Left hindlimb (tissue), 1 donor: ENCODE results near the gene GRK4.
"Not testable (repeated sequence)": the region's sequence is repeated elsewhere in the genome, so short reads cannot be mapped to it uniquely, and the experiment has no call there.

Source experiments
- DNase-seq: peaks from one replicate; pipeline ENCODE4 v3.0.0-alpha.2; 2018

The GRK4 gene

DNA sequence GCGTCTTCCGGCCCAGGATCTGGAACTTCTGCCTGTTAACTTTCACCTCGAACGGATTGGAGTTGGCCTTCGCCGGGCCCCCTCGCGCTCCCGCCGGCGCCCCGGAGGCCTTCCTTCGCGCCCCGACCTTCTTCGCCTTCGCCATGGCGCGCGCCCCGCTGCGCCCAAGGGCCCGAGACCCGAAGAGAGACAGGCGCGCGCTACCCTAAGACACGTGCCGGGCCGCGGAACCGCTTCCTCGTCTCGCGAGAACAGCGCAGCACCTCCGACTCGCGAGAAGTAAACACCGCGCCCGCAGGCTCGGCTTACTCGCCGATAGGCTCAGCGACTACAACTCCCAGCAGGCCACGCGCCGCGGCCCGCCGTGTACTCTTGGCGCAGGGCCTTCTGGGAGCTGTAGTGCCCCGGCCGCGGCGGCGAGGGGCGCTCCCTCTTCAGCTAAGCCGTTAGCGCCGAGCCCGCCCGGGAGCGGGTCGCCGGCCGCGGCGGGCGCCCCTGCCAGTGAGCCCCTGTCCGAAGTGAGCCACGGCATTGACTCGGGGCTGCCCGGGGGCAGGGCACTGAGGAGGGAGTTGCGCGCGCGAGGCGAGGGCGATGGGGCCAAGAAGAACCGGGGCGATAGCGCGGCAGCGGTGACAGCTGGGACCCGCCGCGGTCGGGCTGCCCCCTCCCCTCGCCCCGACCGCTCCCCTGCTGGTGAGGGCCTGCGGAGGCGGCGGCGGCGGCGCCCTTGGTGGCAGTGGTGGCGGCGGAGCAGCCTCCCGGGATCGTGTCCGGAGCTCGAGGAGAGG, at the start of gene GRK4, which contains the start of gene NOP14:
Gene GRK4 (plus strand): TSS at position 397 of the 791 bp plus-strand sequence. CDS start 500 bp downstream, outside the sequence.
Gene NOP14 (minus strand): TSS at position 232 of the 791 bp plus-strand sequence. CDS start 87 bp downstream, at position 145.
- DNase-seq = peak; percentile 98

DNA sequence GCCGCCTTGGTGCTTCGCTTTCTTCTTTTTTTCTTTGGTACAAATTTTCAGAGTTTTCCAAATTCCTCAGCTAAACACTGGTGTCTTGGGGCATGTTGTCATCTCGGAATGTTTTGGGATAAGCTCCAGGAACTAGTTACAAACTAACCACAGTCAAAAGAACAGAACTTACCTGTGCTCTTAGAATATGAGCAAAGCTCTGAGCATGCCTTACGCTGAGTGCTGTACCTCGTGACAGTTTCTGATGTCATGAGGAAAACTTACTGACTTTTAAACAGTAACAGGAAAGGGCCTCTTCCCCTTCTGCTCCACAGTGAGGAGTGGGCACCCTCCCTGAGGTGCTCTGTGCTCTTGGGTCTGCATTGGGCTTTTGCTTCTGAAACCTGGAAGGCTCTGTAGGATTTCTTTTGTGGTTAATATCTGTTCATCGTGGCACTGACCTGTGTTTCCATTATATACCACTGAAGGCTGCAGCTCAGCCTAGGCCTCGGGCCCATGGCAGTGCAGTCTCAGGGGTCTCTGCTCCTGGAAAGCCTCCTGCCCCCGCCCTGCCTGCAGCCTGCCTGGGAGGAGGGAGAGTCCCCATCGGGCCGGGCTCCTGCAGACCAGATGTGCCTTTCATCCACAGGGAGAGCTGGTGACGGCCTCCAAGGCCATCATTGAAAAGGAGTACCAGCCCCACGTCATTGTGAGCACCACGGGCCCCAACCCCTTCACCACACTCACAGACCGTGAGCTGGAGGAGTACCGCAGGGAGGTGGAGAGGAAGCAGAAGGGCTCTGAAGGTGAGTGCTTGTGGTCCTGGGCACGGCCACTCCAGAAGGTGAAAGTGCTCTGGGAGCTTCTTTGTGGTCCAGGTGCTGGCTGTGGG, 48.9 kb upstream of the GRK4 start:
- no peak for DNase-seq

- DNase-seq = no peak
Measured at GRCh38 chr4:2915789-2916188, 47.6 kb upstream of the GRK4 start.

GRCh38 chr4:2916696-2917095, 46.7 kb upstream of the GRK4 start:
- not testable (repeated sequence) for DNase-seq

GRCh38 chr4:2918300-2918699, 45.1 kb upstream of the GRK4 start:
- DNase-seq = not testable (repeated sequence)

DNA sequence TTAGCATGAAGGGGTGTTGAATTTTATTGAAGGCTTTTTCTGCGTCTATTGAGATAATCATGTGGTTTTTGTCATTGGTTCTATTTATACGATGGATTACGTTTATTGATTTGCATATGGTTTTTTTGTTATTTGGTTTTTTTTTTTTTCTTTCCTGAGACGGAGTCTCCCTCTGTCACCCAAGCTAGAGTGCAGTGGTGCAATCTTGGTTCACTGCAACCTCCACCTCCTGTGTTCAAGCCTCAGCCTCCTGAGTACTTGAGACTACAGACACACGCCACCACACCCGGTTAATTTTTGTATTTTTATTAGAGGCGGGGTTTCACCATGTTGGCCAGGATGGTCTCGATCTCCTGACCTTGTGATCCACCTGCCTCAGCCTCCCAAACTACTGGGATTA, 44.7 kb upstream of the GRK4 start:
- DNase-seq = not testable (repeated sequence)

- DNase-seq = not testable (repeated sequence)
Measured at GRCh38 chr4:2922453-2923101, 40.8 kb upstream of the GRK4 start.

DNA sequence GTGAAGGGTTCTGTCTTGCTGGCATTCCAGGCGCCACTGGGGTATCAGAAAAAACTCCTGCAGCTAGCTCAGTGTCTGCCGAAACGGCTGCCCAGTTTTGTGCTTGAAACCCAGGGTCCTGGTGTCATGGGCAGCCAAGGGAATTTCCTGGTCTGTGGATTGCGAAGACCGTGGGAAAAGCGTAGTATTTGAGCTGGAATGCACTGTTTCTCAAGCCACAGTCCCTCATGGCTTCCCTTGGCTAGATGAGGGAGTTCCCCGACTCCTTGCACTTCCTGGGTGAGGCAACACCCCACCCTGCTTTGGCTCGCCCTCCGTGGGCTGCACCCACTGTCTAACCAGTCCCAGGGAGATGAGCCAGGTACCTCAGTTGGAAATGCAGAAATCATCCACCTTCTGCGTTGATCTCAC, 40.2 kb upstream of the GRK4 start:
- no peak for DNase-seq

DNA sequence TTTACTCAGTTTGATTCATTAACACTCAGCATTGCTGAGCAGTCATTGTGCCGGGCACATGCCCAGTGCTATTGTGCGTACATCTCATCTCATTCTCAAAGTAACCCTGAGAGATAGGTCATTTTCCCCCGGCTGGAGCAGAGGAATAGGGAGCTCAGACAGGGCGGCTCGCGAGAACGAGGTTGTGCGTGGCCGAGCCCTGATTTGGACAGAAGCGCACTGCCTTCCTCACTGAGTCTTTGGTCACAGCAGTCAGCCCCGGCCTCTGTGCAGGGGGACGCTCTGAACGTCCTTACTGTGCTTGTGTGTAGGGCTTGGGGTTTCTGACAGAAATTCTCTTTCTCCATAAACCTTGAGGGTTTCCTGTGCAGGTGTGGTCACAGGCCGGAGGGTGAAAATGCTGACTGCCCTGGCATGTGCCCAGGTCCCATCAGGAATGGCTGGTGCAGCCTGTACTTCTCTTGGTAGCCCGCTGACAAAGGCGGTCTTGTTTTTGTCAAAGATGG, 39.6 kb upstream of the GRK4 start:
- no peak for DNase-seq

- no peak for DNase-seq
Measured at GRCh38 chr4:2924286-2924685, 39.1 kb upstream of the GRK4 start.

DNA sequence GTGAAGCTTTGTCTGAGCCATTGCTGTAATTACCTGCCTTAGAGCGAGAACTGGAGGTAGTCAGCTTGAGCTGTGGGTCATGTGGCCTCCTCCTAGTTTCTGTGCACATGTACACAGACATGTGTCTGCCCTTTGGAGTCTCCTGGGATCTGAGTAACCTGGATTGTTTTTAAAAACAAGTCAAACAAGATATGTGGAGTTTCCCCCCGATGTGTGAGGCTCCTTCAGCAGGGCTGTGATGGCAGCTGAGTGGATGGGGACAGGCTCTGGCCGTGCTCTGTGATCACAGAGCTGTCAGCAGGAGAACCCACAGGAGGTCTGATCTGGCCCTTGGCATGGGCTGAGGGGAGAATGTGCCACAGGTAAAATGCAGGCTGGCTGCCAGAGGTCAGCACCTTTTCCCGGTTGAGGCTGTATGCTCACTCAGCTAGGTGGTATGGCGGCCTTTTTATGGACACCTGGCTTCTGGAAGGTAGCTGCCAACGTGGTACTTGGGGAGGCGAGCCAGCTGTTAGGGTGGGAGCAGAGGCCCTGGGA, 38.5 kb upstream of the GRK4 start:
- DNase-seq = no peak

DNA sequence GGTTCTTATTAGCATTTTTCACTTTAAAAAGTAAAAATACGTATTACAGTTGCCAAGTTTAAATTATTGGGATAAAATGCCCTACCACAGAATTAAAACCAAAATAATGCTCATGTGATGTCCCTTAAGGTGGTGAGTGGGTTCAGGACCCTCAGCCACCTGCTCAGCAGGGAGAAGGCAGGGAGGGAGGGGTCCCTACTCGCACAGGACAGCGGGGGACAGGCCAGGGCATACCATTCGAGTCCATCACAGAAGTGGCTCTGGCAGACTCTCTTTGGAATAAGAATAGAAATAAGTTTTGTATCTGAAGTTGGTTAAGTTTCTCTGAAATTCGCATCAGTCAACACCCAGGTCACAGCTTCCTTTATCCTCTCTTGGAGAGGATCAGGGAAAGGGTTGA, 37.9 kb upstream of the GRK4 start:
- DNase-seq = no peak

GRCh38 chr4:2925931-2926860, 37.2 kb upstream of the GRK4 start:
- no peak for DNase-seq

- DNase-seq = no peak
Measured at GRCh38 chr4:2927016-2927695, 36.2 kb upstream of the GRK4 start.

GRCh38 chr4:2927696-2928075, 35.7 kb upstream of the GRK4 start:
- DNase-seq = no peak

- DNase-seq = no peak
Measured at GRCh38 chr4:2928242-2929176, 34.9 kb upstream of the GRK4 start.

- DNase-seq = no peak
Measured at GRCh38 chr4:2929469-2929868, 33.9 kb upstream of the GRK4 start.

- no peak for DNase-seq
Measured at GRCh38 chr4:2930135-2930757, 33.1 kb upstream of the GRK4 start.

DNA sequence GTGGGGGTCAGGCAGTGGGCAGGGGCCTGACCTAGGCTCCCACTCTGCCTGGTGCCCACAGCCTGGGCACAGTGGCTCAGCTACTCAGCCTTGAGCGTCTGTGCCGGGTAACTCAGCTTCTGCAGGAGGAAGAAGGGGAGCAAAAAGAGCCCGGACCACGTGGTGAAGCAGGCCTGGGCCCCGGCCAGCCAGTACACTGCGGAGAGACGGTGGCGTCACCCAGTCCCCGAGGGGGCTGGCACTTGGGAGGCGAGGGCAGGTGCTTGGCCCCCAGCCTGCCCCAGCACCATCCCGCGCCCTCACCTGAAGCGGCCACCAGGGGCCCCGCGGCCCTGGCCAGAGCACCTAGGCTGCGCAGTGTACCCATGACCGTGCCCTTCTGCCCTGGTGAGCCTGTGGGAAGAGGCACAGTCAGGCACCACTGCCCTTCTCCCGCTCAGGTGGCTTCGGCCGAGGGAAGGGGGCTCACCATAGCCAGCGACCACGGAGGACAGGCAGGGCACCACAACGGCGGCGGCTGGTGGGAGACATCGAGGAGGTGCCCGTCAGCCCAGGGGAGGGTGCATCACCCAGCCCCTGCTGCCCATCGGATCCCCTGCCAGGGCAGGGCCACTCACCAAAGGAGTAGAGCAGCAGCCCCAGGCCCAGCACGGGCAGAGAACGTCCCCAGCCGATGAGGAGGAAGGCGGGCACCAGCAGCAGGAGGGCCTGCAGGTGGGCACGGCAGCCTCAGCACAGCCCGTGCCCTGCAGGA, 32.4 kb upstream of the GRK4 start:
- no peak for DNase-seq
